ENCODE data around the gene TTBK1. TPM values are rescaled to one million over a fixed set of nuclear protein-coding genes. Genes with fewer than 3 reads are reported as not detected.
A peak's percentile ranks its signal among the peaks of the same experiment; 100 is the strongest.

TTBK1 gene
- total and polyA plus RNA-seq, 4 experiments from 2014 or later, result 0.06 TPM; not detected in 3

DNA sequence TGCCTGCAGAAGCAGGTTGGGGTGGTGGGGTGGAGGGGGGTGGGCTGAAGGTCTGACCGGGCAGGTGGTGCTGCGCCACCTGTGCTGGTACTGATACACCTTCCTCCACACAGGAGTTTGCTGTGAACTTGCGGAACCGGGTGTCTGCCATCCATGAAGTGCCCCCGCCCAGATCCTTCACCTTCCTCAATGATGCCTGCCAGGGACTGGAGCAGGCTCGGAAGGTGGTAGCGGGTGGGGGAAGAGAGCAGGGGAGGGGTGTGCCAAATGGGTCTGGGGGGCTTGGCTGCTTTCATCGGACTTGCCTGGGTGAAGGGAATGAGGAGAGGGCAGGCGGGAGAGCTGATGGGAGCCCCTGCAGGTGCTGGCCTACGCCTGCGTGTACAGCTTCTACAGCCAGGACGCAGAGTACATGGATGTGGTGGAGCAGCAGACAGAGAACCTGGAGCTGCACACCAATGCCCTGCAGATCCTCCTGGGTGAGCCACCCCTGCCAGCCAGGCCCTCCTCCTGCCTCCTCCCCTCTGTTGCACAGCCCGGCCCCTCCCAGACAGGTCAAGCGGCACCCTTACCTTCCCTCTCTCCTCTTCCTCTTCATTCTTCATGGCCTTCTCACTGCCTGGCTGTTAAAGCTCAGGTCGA, 20.7 kb upstream of the TTBK1 start:
- no peaks in the 10 kb centered on the region for H3K9me3 ChIP-seq (ENCODE audit: control insufficient read depth in 1 of 2, low read length in 2 of 2)
- no peaks in the 10 kb centered on the region for H3K9me3 Mint-ChIP-seq
- H3K36me3 ChIP-seq (ENCODE audit: insufficient read depth, low read length), result peaks cover 11% of the 10 kb centered on the region
- H3K27me3 ChIP-seq (ENCODE audit: insufficient read depth, low read length), result no peaks in the 10 kb centered on the region
- peak overlapping the region; percentile 92 to 100 (median 99) for H3K27ac Mint-ChIP-seq
- H3K4me3 ChIP-seq (ENCODE audit: low read length in 2 of 2), result no peak overlapping the region
- no peak for DNase-seq
- H3K4me1 ChIP-seq (ENCODE audit: insufficient read depth, low read length), result peaks cover 51% of the 10 kb centered on the region
- peak overlapping the region; percentile 96 for H3K27ac ChIP-seq (ENCODE audit: low read depth, low read length)
- no peak overlapping the region for H3K4me3 Mint-ChIP-seq
- POLR2A ChIA-PET (ENCODE audit: partially characterized antibody), result interaction anchor here (0.6 to 4.2 kb wide), 3 partner anchors 34 to 147 kb away, joined by 3 to 39 read pairs (median 5); partner anchors contain the start of gene SRF
- no peaks in the 10 kb centered on the region for H3K27me3 Mint-ChIP-seq
- CTCF ChIA-PET (ENCODE audit: partially characterized antibody), result interaction anchor here (1.1 kb wide), 2 partner anchors 31 to 39 kb away, joined by 3 read pairs; no protein-coding TSS in a partner anchor
- H3K36me3 Mint-ChIP-seq, result peaks cover 20 to 41% of the 10 kb centered on the region in 2 donors
- peaks cover 24 to 52% (median 38%) of the 10 kb centered on the region in 4 donors for H3K4me1 Mint-ChIP-seq
- intact Hi-C loops (cut with micrococcal nuclease), result no loop called here

- intact Hi-C loops (cut with micrococcal nuclease), result no loop called here
- Mint-ChIP-seq H3K9me3 (no peaks in the 10 kb centered on the region), H3K27ac (peak overlapping the region; percentile 97 to 100 (median 100)), H3K4me1 (peaks cover 27 to 58% (median 43%) of the 10 kb centered on the region in 4 donors), H3K36me3 (peaks cover 17 to 40% of the 10 kb centered on the region in 2 donors), H3K27me3 (no peaks in the 10 kb centered on the region), H3K4me3 (no peak overlapping the region)
- peak overlapping the region; percentile 96 for H3K27ac ChIP-seq (ENCODE audit: low read depth, low read length)
- H3K4me1 ChIP-seq (ENCODE audit: insufficient read depth, low read length), result peaks cover 57% of the 10 kb centered on the region
- no peaks in the 10 kb centered on the region for H3K27me3 ChIP-seq (ENCODE audit: insufficient read depth, low read length)
- peaks cover 11% of the 10 kb centered on the region for H3K36me3 ChIP-seq (ENCODE audit: insufficient read depth, low read length)
- no peak overlapping the region for H3K4me3 ChIP-seq (ENCODE audit: low read length in 2 of 2)
- H3K9me3 ChIP-seq (ENCODE audit: control insufficient read depth in 1 of 2, low read length in 2 of 2), result no peaks in the 10 kb centered on the region
- ChIA-PET CTCF (ENCODE audit: partially characterized antibody) (interaction anchor here (1.1 kb wide), 2 partner anchors 32 to 39 kb away, joined by 3 read pairs; no protein-coding TSS in a partner anchor), POLR2A (ENCODE audit: partially characterized antibody) (interaction anchor here (1.0 to 4.2 kb wide), 5 partner anchors 22 to 293 kb away, joined by 3 to 39 read pairs (median 5); partner anchors contain the start of genes POLR1C, SRF, YIPF3 and ZNF318)
- DNase-seq, result peak in 1 of 5 donors; percentile 46
Measured at GRCh38 chr6:43223175-43223574, 20.1 kb upstream of the TTBK1 start.

GRCh38 chr6:43226192-43226851, 17.0 kb upstream of the TTBK1 start:
- no peaks in the 10 kb centered on the region for H3K9me3 ChIP-seq (ENCODE audit: control insufficient read depth in 1 of 2, low read length in 2 of 2)
- H3K27me3 Mint-ChIP-seq, result peaks cover 0 to 1% of the 10 kb centered on the region in 2 donors
- H3K4me3 ChIP-seq (ENCODE audit: low read length in 2 of 2), result no peak overlapping the region
- peak overlapping the region in 6 of 8 donors; percentile 25 to 43 (median 28) for H3K4me3 Mint-ChIP-seq
- DNase-seq, result no peak
- H3K4me1 ChIP-seq (ENCODE audit: insufficient read depth, low read length), result peaks cover 72% of the 10 kb centered on the region
- peaks cover 4% of the 10 kb centered on the region for H3K36me3 ChIP-seq (ENCODE audit: insufficient read depth, low read length)
- peaks cover 32 to 72% (median 49%) of the 10 kb centered on the region in 4 donors for H3K4me1 Mint-ChIP-seq
- ChIA-PET CTCF (ENCODE audit: partially characterized antibody) (interaction anchor here (0.6 to 1.2 kb wide), 2 partner anchors 9 to 47 kb away, joined by 3 read pairs; no protein-coding TSS in a partner anchor), POLR2A (ENCODE audit: partially characterized antibody) (interaction anchor here (0.7 to 1.0 kb wide), 2 partner anchors 11 to 44 kb away, joined by 3 read pairs; partner anchors contain the start of gene CUL9)
- no peaks in the 10 kb centered on the region for H3K9me3 Mint-ChIP-seq
- no peaks in the 10 kb centered on the region for H3K27me3 ChIP-seq (ENCODE audit: insufficient read depth, low read length)
- H3K27ac Mint-ChIP-seq, result peak overlapping the region; percentile 96 to 100 (median 99)
- peaks cover 5 to 22% of the 10 kb centered on the region in 2 donors for H3K36me3 Mint-ChIP-seq
- peak overlapping the region; percentile 96 for H3K27ac ChIP-seq (ENCODE audit: low read depth, low read length)
- intact Hi-C loops (cut with micrococcal nuclease), result loop anchor here (5.0 kb wide), 1 partner anchor 141 kb away; the partner anchor contains the start of gene ZNF318

DNA sequence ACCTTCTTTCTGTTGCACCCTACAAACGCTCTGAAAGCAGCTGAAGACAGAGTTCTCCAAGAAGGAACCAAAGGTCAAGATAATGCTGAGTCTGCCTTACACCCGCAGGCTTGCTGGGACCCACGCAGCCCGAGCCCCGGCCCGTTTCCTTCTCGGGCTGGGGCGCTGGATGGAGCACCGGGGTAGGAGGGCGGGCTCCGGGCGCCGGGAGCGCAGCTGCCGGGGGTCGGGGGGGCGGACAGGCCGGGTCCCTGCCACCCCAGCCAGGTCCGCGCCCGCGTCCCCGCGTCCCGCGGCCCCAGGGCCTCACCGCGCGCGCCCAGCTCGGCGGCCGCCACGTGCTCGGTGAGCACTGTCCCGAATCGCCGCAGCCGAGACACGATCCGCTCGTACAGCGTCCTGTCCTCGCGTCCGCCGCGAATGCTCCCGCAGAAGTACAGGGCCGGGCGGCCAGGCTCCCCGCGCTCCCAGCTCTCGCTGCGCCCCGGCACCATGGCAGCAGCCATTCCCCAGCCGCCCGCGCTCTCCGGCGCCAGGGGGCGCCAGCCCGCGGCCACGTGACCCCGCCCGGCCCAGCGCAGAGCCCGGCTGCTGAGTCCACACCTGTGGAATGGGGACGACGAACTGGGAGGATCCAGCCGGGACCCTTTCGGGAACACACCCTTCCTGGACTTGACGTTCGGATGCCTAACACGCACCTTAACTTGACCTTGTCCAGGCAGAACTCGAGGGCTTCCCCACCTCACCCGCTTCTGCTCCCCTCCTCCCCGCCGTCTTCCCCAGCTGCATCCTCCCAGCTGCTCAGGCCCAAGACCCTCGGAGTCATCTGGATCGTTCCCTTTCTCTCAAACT, 14.1 kb upstream of the TTBK1 start, which contains the start of gene DNPH1:
TSS of gene DNPH1 (minus strand) at position 531 of the 852 bp plus-strand sequence. CDS start at position 506, 25 bp downstream.
- Mint-ChIP-seq H3K36me3 (peaks cover 4 to 9% of the 10 kb centered on the region in 2 donors), H3K27ac (peak within 1 kb of the TSS; percentile 94 to 97 (median 95)), H3K4me3 (peak within 1 kb of the TSS; percentile 88 to 96 (median 92)), H3K9me3 (no peaks in the 10 kb centered on the region), H3K4me1 (peaks cover 26 to 48% (median 34%) of the 10 kb centered on the region in 4 donors), H3K27me3 (peaks cover 3 to 4% of the 10 kb centered on the region in 2 donors)
- H3K4me3 ChIP-seq (ENCODE audit: low read length in 2 of 2), result peak within 1 kb of the TSS; percentile 11 to 69
- H3K36me3 ChIP-seq (ENCODE audit: insufficient read depth, low read length), result no peaks in the 10 kb centered on the region
- H3K9me3 ChIP-seq (ENCODE audit: control insufficient read depth in 1 of 2, low read length in 2 of 2), result no peaks in the 10 kb centered on the region
- intact Hi-C loops (cut with micrococcal nuclease), result loop anchor here (1.0 to 5.0 kb wide), 4 partner anchors 18 to 169 kb away; partner anchors contain the start of genes SRF and ZNF318
- H3K27ac ChIP-seq (ENCODE audit: low read depth, low read length), result peak within 1 kb of the TSS; percentile 63
- no peaks in the 10 kb centered on the region for H3K27me3 ChIP-seq (ENCODE audit: insufficient read depth, low read length)
- peak; percentile 71 to 84 (median 79) for DNase-seq
- ChIA-PET CTCF (ENCODE audit: partially characterized antibody) (interaction anchor here (0.6 to 3.0 kb wide), 35 partner anchors 9 to 839 kb away, joined by 3 to 30 read pairs (median 4); partner anchors contain the start of genes CUL9 and RRP36), POLR2A (ENCODE audit: partially characterized antibody) (interaction anchor here (0.6 to 3.2 kb wide), 18 partner anchors 9 to 1494 kb away, joined by 3 to 25 read pairs (median 4); partner anchors contain the start of genes ABCC10, CRIP3, CUL7 and CUL9)
- H3K4me1 ChIP-seq (ENCODE audit: insufficient read depth, low read length), result peaks cover 49% of the 10 kb centered on the region

GRCh38 chr6:43229803-43230620, 13.3 kb upstream of the TTBK1 start:
- Mint-ChIP-seq H3K9me3 (no peaks in the 10 kb centered on the region), H3K27ac (peak overlapping the region; percentile 71 to 96 (median 90)), H3K4me1 (peaks cover 21 to 42% (median 29%) of the 10 kb centered on the region in 4 donors), H3K36me3 (peaks cover 0 to 5% of the 10 kb centered on the region in 2 donors), H3K4me3 (peak overlapping the region; percentile 81 to 94 (median 88)), H3K27me3 (peaks cover 3 to 4% of the 10 kb centered on the region in 2 donors)
- peak overlapping the region in 1 of 2 donors; percentile 69 for H3K4me3 ChIP-seq (ENCODE audit: low read length in 2 of 2)
- DNase-seq, result no peak
- H3K27me3 ChIP-seq (ENCODE audit: insufficient read depth, low read length), result no peaks in the 10 kb centered on the region
- no peaks in the 10 kb centered on the region for H3K36me3 ChIP-seq (ENCODE audit: insufficient read depth, low read length)
- H3K4me1 ChIP-seq (ENCODE audit: insufficient read depth, low read length), result peaks cover 40% of the 10 kb centered on the region
- ChIA-PET CTCF (ENCODE audit: partially characterized antibody) (interaction anchor here (0.9 to 3.0 kb wide), 24 partner anchors 8 to 487 kb away, joined by 3 to 30 read pairs (median 6); partner anchors contain the start of genes CUL9 and RRP36), POLR2A (ENCODE audit: partially characterized antibody) (interaction anchor here (0.6 to 3.2 kb wide), 14 partner anchors 8 to 1495 kb away, joined by 3 to 25 read pairs (median 6); partner anchors contain the start of genes CRIP3, CUL9, POLH and POLR1C)
- peak overlapping the region; percentile 63 for H3K27ac ChIP-seq (ENCODE audit: low read depth, low read length)
- no peaks in the 10 kb centered on the region for H3K9me3 ChIP-seq (ENCODE audit: control insufficient read depth in 1 of 2, low read length in 2 of 2)
- intact Hi-C loops (cut with micrococcal nuclease), result loop anchor here (1.0 to 5.0 kb wide), 4 partner anchors 17 to 168 kb away; partner anchors contain the start of genes SRF and ZNF318

Measured in CD4-positive, alpha-beta memory T cell (primary cell).